Measurements from ENCODE around the gene TM7SF2. TPM values are rescaled to one million over a fixed set of nuclear protein-coding genes. Genes with fewer than 3 reads are reported as not detected.
"Not testable (repeated sequence)": the region's sequence is repeated elsewhere in the genome, so short reads cannot be mapped to it uniquely, and the experiment has no call there.

TM7SF2 gene
- total and polyA plus RNA-seq, 7 donors, result 3.6 to 43.2 (median 17.4) TPM

GRCh38 chr11:65136515-65137096 is 24.9 kb downstream of the TM7SF2 start:
- peaks cover 0 to 14% (median 11%) of the 10 kb centered on the region in 4 donors for H3K36me3 ChIP-seq
- 28 to 78% methylated on average over 15 of the region's 15 CpGs for WGBS, 2 donors
- TF ChIP-seq CTCF (IDR thresholded peaks at IDR 0.05) (no peak), POLR2AphosphoS5 (IDR thresholded peaks at IDR 0.05) (no peak), POLR2A (IDR thresholded peaks at IDR 0.05) (no peak), EP300 (IDR thresholded peaks at IDR 0.05) (no peak)
- no peaks in the 10 kb centered on the region for H3K9me3 ChIP-seq
- DNase-seq, result no peak
- peaks cover 0 to 31% (median 25%) of the 10 kb centered on the region in 4 donors for H3K4me1 ChIP-seq
- no peaks in the 10 kb centered on the region for H3K27me3 ChIP-seq
- H3K4me3 ChIP-seq, result no peak overlapping the region
- no peak overlapping the region for H3K27ac ChIP-seq
- intact Hi-C loops (cut with DNase I), result no loop called here

GRCh38 chr11:65141896-65142494 is 30.3 kb downstream of the TM7SF2 start:
- 79 to 86% methylated on average over 7 of the region's 7 CpGs for WGBS, 2 donors
- TF ChIP-seq EP300 (IDR thresholded peaks at IDR 0.05), result no peak
- no peak for TF ChIP-seq CTCF (IDR thresholded peaks at IDR 0.05)
- no peak for TF ChIP-seq POLR2AphosphoS5 (IDR thresholded peaks at IDR 0.05)
- TF ChIP-seq POLR2A (IDR thresholded peaks at IDR 0.05), result no peak

GRCh38 chr11:65147352-65148075 is 35.8 kb downstream of the TM7SF2 start:
- Histone ChIP-seq H3K4me3 (no peak overlapping the region), H3K36me3 (no peaks in the 10 kb centered on the region), H3K27me3 (peaks cover 0 to 4% (median 0%) of the 10 kb centered on the region in 3 donors), H3K4me1 (peaks cover 0 to 13% (median 4%) of the 10 kb centered on the region in 4 donors), H3K9me3 (no peaks in the 10 kb centered on the region), H3K27ac (no peak overlapping the region)
- WGBS, 2 donors, result 67 to 87% methylated on average over 2 of the region's 2 CpGs
- intact Hi-C loops (cut with DNase I), result no loop called here
- no peak for DNase-seq
- TF ChIP-seq CTCF (IDR thresholded peaks at IDR 0.05) (no peak), POLR2A (IDR thresholded peaks at IDR 0.05) (no peak), EP300 (IDR thresholded peaks at IDR 0.05) (no peak), POLR2AphosphoS5 (IDR thresholded peaks at IDR 0.05) (no peak)

More at GRCh38 chr11:65141896-65142494, 30.3 kb downstream of the TM7SF2 start:
- no peaks in the 10 kb centered on the region for H3K36me3 ChIP-seq
- H3K4me3 ChIP-seq, result no peak overlapping the region
- no peak overlapping the region for H3K27ac ChIP-seq
- peaks cover 0 to 3% (median 0%) of the 10 kb centered on the region in 3 donors for H3K27me3 ChIP-seq
- H3K4me1 ChIP-seq, result no peaks in the 10 kb centered on the region
- intact Hi-C loops (cut with DNase I), result no loop called here
- DNase-seq, result no peak
- no peaks in the 10 kb centered on the region for H3K9me3 ChIP-seq

GRCh38 chr11:65148657-65149056 is 37.0 kb downstream of the TM7SF2 start:
- TF ChIP-seq CTCF (IDR thresholded peaks at IDR 0.05), result no peak
- TF ChIP-seq POLR2A (IDR thresholded peaks at IDR 0.05), result no peak
- TF ChIP-seq POLR2AphosphoS5 (IDR thresholded peaks at IDR 0.05), result no peak
- TF ChIP-seq EP300 (IDR thresholded peaks at IDR 0.05), result no peak
- Histone ChIP-seq H3K4me1 (peaks cover 0 to 13% (median 4%) of the 10 kb centered on the region in 4 donors), H3K9me3 (no peaks in the 10 kb centered on the region)

GRCh38 chr11:65150131-65150508 is 38.4 kb downstream of the TM7SF2 start:
- DNase-seq; H3K27me3 ChIP-seq; H3K4me3 ChIP-seq; H3K9me3 ChIP-seq; H3K36me3 ChIP-seq; intact Hi-C loops (cut with DNase I): not testable (repeated sequence)
- Histone ChIP-seq H3K4me1 (peaks cover 0 to 13% (median 4%) of the 10 kb centered on the region in 4 donors), H3K27ac (peak overlapping the region in 3 of 4 donors; percentile 28 to 65 (median 51))
- WGBS, 2 donors, result 77 to 84% methylated on average over 10 of the region's 10 CpGs

More at GRCh38 chr11:65148657-65149056, 37.0 kb downstream of the TM7SF2 start:
- WGBS, 2 donors, result 89 to 91% methylated on average over 5 of the region's 5 CpGs
- peaks cover 0 to 4% (median 0%) of the 10 kb centered on the region in 3 donors for H3K27me3 ChIP-seq
- no peak overlapping the region for H3K27ac ChIP-seq
- no peak overlapping the region for H3K4me3 ChIP-seq
- intact Hi-C loops (cut with DNase I), result no loop called here
- DNase-seq, result no peak
- H3K36me3 ChIP-seq, result no peaks in the 10 kb centered on the region

All from sigmoid colon (tissue), 7 donors.